ENCODE results near the gene JAKMIP1.

GRCh38 chr4:6172927-6173200 lies 27.5 kb downstream of the JAKMIP1 start:
- no peak for TF ChIP-seq POLR2AphosphoS5 (IDR thresholded peaks at IDR 0.05; ENCODE audit: low read depth, low read length)
- no peak for TF ChIP-seq SPI1 (IDR thresholded peaks at IDR 0.05; ENCODE audit: low read depth, low read length)
- no peak for TF ChIP-seq POLR2A (IDR thresholded peaks at IDR 0.05; ENCODE audit: low read depth, low read length)
